NCI-H2081 treated with DMSO at 0.1 percent for 48 hours (cell line): ENCODE measurements around the gene MYD88.

Source experiments
- DNase-seq: peaks from one replicate; lab custom pipeline; 2025; lab: John Stamatoyannopoulos, UW

Gene MYD88

DNA sequence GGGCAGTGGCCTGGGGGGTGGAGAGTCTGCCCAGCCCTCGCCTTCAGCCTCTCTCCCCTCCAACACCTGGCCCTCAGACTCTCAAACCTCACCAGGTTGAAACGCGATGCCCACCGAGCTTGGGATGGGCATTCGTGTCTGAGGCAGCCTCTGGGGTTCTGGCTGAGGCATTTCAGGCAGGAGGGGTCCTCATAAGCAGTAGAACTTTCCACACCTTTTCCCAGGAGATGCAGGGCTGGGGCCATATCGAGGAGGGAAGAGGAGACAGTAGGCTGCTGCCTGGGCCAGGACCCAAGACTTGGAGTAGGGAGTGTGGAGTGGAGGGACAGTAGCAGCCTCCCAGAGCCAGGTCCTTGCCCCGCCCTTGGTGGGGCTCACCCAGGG lies 26.1 kb upstream of the MYD88 start:
- no peak for DNase-seq

DNA sequence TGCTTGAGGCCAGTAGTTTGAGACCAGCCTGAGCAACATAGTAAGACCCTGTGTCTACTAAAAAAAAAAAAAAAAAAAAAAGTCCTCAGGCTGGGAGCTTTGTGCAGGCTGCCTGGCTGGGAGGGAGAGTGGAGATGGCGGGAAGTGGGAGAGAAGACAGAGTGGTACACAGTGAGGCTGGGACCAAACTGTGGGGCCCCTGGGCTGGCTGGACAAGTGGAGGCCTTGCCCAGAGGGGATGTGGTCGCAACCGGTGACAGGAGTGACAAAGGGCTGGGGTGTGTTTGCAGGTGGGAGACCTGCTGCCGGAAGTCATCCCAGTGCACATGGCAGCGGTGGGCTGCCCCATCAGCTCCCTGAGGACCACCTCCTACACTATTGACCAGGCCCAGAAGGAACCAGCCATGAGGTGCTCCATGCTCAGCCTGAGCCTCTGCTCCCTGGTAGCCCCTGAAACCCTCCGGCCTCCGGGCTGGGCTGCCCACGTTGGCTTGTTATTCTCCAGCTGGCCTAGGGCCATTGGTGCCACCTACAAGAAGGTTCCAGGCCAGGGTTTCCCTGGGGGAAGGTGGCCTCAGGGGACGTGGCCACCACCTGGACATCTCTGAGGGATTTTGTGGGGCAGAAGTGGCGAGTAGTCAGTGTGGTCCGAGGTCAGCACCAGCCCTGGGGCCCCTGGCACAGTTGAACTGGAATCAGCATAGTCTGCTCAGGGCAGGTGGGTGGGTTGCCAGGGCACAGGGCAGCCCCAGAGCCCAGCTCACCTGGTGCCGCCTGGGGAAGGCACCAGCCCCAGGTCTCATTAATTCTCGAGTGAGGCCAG lies 24.2 kb upstream of the MYD88 start:
- no peak for DNase-seq

DNA sequence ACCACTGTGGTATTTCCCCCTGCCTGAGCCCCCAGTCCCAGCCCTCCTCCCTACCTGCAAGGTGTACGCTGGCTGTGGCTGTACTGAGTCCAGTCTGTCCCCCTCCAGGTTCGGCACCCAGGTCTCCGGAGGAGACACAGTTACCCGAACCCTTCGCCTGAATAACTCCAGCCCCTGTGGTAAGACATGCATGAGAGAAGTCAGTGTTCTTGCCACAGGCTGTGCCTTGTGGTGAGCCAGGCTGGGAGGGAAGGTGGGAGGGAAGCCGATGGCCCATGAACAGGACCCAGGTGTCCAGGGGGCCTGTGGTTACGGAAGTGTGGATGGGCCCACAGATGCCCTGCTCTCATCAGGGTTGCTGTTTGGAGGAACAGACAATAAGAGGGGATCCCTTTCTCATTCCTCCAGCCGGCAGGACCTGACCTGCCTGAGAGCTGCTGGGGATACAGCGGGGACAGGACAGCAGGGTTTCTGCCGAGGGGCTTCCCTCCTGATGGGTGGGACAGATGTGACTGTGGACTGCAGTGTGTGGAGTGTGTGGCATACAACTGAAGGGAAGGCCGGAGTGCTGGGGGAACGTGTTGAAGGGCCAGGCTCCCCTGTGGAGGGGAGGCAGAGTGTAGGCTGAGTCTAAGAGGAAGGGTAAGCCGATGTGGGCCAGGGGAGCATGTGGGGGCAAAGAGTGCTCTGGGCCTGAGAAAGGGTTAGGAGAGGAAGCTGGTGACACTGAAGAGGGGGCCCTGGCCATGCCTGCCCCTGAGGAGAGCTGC lies 23.4 kb upstream of the MYD88 start:
- DNase-seq: no peak

DNA sequence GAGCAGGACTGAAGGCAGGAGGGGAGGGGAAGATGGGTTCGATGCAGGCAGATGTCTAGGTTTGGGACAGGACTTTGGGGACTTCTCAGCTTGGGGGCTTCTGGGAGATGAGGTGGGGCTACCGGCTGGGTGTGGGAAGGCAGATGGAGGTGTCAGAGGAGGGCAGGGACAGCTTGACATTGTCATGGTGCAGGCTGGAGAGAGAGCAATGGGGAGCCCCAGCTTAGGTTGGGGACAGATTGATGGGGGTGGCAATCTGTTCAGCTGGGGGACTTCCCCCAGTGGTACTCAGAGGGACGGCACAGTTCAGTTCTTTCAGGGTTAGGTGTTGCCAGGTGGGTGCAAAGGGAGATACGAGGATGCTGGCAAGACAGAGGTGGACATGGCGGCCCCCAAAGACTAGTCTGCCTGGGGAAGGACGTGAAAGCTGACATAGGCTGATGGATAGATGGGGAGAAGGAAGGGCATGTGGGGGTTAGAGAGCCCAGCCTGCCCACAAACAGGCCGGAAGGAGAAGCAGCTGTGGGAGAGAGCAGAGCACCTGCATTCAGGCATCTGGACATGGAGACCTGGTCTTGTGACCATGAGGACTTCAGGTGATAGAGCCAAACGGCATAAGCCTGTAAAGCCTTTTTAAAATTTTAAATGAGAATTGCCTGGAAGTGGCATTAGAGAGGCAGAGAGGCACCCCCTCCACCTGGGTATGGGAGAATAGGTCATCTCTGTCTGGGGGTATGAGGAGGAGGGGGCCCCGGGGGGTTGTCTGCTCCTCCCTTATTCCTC lies 22.6 kb upstream of the MYD88 start:
- no peak for DNase-seq

DNA sequence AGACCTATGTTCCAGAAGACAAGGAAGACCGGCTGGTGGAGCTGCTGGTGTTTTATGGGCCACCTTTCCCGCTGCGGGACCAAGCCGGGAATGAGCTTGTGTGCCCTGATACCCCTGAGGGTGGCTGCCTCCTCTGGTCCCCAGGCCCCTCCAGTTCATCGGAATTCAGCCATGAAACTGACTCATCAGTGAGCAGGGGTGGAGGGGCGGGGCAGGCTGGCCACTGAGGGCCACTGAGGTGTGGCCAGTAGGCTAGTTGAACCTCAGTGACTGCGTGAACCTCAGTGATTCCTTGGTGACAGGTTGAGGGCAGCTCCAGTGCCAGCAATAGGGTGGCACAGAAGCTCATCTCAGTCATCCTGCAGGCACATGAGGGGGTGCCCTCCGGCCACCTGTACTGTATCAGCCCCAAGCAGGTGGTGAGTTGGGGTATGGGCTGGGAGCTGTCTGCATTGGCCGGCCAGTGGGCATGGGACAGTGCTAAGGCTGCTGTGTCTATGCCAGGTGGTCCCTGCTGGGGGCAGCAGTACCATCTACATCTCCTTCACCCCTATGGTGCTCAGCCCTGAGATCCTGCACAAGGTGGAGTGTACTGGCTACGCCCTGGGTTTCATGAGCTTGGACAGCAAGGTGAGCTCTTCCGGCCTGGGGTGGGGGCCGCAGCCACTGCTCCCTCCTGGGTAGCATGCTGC lies 21.8 kb upstream of the MYD88 start:
- no peak for DNase-seq

DNA sequence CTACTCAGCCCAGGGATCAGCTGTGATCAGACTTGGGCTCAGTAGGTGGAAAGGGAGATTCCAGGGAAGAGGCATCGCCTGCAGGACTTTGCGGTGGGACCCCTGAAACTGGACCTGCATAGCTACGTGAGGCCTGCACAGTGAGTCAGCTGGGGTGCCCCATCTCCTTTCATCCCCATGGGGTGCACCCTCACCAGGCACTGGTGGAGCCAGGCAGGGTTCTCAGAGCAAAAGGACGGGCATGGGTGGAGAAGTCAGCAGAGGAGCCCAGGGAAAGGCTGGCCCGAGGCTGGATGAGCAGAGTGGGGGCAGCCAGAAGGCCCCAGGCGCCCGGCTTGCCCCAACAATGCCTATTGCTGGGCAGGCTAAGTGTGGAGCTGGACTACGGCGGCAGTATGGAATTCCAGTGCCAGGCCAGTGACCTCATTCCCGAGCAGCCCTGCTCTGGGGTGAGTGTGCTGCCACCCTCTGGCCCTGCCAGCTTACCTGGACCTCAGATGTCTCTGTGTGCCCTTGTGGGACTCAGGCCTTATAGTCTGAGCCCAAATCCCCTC lies 21.2 kb upstream of the MYD88 start:
- no peak for DNase-seq

DNA sequence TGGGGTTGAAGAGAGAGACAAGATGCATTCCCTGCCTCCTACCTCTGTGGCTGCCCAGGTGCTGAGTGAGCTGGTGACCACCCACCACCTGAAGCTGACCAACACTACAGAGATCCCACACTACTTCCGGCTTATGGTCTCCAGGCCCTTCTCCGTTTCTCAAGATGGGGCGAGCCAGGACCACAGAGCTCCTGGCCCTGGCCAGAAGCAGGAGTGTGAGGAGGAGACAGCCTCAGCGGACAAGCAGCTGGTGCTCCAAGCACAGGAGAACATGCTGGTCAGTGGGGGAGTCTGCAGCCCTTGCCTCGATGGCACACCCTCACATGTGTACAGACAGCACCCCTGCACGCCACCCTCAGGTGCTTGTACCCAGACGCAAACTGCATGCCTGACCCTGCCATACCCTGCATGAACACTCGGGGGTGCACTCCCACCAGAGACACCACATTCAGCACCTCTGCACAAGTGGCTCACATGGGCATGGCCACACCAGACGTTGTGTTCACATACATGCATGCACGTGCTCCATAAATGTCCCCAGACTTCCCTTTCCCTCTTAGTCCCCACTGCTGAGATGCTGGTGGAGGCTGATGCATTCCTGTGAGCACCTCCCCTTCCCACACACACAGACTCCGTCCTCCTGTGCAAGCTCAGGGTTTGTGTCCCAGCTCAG lies 20.6 kb upstream of the MYD88 start:
- DNase-seq: no peak

DNA sequence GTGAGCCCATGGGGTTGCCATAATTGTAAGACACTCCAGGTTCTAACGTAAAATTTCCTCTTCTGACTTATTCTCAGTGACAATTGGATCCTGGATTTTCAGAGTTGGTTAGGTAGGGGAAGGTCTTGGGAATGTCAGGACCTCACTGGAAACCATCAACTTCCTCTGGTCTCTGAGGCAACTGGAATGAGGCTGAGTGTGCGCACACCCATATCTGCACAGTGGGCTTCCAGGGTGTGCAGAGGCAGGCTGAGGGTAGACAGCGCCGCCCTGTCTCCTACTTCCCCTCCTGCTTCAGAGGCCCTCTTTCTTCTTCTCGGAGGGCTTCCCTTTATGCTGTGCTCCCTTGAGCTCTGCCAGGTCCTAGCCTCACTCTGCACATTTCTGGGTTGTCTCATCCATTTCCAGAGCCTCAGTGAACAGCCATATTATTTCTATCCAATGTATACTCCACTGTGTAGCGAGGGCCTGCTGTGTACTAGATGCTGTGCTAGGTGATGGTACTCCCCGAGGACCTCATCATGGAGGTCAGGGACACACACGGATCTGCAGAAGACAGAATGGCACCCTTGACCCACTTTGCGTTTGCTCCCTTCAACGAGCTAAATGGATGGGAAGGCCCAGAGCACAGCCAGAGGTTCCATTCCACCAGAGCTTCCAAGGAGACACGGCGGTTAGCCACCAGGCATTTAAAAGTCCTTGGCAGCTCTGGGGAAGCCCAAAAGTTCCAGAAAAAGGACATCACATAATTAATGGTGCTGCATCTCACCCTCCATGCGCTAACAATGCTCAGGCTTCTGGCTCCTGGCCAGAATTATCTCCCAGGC lies 19.8 kb upstream of the MYD88 start:
- no peak for DNase-seq

DNA sequence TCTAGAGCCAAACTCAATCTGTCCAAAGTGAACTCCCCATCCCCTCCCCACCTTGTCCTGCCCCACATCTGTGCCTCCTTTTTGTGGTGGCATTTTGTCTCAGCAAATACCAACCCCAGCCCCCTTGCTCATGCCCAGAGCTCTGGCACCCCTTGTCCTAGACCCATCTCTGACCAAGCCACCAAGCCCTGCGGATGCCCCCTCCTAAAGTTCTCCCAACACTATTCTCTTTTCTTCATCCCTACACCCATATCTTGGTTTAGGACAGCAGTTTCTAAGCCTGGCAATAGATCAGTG lies 19.3 kb upstream of the MYD88 start:
- DNase-seq: no peak

DNA sequence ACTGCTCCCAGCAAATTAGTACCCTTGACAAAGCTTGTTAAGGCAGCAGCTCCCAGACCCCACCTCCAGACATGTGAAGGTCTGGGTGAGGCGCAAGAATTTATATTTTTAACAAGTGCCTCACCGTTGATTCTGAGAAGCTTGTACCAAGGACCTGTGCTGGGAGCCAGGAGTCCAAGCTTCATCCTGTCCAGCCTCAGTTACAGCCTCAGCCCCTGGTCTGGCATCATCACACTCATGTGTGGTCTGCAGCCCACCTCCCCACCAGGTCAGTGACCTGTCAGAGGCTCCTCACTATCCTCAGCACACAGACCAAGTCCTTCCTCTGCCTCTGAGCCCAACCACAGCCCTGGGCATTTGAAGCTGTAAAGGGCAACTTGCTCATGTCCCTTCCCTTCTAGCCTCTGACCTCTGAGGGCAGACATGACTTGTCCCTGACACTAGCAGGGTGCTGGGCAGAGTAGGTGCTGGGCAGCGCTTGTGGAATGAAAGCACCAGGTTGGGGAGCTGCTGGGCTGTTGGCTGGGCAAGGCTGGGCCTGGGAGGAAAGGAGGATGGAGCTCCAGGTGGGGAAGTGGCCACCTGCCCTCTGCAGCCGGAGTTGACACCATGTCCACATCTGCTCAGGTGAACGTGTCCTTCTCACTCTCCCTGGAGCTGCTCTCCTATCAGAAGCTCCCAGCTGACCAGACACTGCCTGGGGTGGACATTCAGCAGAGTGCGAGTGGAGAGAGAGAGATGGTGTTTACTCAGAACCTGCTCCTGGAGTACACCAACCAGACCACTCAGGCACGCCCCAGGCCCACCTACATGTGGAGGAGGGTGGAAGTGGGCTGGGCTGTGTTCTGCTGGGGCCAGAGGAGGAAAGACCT lies 18.4 kb upstream of the MYD88 start:
- DNase-seq: no peak

DNA sequence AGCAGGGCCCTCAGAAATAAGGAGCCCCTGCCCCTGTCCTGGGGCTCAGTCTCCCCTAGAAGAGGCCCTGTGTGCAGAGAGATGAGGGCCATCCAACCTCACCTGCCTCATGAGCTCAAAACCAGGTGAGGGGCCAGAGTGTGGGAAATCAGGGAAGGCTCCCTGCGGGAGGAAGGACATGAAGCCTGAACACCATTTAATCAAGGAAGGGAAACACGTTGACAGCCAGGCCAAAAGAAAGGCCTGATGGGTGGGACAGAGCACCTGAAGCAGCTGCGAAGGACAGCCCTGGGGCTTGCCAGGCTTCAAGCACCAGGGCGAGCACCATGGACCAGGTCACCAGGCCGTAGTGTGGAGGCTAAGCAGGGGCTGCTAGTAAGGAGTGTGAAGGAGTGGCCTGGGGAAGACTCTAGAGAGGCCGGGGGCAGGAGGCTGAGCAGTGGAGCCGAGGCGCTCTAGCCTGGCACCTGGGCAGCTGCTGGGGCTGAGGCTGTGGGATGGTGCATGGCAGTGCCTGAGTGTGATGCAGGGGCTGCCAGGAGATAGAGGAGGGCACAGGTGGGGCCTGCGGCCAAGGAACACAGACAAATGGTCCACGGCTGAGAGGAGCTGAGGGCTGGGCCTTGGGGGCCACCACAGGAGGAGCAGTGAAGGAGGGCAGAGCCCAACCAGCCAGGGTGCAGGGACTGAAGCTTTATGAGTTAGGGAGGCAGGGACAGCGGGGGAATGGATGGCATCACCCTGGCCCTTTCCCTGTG lies 17.6 kb upstream of the MYD88 start:
- no peak for DNase-seq

DNA sequence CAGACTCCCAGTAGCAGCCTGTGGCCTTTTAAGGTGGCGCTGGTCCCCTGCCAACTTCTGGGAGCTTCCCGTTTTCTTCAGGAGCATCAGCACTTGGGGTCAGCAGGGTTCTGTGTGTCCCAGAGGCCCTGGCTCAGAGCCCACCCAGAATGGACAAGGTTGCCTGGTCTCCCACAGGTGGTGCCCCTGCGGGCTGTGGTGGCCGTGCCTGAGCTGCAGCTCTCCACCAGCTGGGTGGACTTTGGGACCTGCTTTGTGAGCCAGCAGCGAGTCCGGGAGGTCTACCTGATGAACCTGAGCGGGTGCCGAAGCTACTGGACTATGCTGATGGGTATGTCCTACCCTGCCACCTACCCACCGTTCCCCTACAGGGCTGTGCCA lies 17.0 kb upstream of the MYD88 start:
- no peak for DNase-seq

DNA sequence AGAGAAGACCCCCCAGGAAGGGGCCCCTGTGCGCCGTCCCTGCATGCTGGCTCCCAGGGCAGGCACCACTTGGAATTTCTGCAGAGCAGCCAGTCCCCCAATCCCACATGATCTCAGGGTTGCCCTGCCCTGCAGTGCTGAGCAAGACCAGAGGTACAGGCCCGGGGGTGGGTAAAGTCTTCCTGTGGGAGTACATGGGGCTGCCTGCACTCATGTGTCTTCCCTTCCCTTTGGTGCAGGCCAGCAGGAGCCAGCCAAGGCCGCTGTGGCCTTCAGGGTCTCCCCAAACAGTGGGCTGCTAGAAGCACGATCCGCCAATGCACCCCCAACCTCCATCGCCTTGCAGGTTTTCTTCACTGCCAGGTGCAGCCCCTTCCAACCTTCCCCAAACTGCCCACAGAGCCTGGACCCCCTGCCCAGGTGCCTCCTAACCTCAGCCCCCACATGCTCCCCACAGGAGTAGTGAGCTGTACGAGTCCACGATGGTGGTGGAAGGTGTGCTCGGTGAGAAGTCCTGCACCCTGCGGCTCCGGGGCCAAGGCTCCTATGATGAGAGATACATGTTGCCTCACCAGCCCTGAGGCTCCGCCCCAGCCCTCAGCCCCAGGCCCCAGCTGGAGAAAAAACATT lies 16.5 kb upstream of the MYD88 start:
- no peak for DNase-seq

DNA sequence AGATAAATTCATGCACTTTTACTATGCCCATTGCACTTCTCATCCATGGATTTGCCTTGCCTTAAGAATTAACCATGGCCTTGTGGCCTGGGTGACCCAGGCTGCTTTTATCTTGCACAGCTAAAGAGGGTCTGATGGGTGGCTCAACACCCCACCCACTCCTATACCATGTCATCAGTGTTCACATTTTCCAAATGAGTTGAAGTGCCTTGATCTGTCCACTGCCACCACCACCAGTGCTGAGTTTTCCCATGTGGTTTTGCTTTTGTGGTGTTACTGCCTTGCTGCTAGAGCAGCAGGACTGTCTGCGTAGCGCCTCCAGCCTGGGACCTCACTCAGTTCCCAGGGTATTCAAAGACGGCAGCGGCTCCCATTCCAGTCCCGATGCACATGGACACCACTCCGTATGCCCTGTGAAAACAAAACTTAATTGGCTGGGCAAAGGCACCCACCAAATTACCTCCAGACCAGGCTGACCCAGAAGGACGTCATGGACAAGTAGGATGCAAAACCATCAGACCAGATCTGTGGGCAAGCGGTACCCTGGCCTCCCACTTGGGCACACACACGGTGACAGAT lies 15.7 kb upstream of the MYD88 start:
- DNase-seq: no peak

DNA sequence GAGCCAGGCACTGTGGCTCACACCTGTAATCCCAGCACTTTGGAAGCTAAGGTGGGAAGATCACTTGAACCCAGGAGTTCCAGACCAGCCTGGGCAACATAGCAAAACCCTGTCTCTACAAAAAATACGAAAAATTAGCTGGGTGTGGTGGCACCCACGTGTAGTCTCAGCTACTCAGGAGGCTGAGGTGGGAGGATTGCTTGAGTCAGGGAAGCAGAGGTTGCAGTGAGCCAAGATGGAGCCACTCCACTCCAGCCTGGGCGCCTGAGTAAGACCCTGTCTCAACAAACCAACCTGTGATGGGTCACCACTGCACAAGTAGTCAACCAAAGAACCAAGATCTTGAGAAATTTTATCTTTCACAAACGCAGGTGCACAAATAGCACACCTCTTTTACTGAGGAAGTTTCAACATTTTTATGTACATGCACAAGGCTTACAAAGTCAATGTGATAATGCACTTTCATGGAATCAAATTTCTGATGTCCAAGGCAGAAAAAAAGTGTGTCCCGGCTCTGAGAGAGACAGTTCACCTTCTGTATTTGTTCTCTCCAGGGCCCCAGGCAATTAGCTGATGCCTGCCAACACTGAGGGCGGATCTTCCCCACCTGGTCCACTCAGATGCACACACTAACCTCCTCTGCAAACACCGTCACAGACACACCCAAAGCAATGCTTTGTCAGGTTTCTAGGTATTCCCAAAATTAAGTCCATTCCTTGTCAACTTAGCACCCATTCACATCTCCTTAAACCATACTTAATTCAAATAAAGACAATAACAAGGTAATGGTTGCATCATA lies 13.9 kb upstream of the MYD88 start:
- no peak for DNase-seq

DNA sequence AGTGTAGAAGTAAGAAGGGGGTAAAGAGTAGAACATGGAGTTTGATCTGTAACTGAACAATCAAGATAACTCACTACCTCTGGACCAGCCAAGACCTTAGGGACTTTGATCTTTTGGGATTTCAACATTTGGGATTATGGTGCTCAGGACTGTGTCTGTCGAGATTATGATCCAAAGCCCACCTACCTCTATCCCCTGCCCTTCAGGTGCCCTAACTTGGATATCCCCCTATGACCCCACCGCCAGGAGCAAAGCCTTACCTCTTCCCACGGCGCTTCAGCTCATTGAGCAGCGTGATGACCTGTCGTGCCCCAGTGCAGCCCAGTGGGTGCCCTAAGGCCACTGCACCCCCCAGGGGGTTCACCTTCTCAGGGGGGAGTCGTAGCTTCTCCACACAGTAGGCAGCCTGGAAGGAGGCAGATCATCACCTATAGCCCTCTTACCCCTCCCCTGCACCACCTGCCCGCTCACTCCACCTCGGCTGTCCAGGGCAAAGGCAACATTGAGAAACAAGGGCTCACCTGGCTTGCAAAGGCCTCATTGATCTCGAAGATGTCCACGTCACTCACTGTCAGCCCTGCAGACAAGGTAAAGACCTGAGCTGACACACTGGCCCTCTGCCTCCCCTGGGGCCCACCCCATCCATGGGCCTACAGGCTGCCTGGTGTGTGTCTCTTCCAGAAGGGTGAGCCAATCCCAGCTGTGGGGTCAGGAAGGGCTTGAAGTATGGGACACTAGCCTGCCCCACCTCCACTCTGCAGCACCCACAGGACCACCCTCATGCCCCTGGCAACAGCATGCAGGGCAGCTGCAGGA lies 12.9 kb upstream of the MYD88 start:
- no peak for DNase-seq
